GM19468 (cell line): ENCODE data around the gene OLFM1.
"Not testable (repeated sequence)": the region's sequence is repeated elsewhere in the genome, so short reads cannot be mapped to it uniquely, and the experiment has no call there.

Experiments
- ATAC-seq: cut with Tn5 transposase; IDR thresholded peaks from one replicate; pipeline ENCODE4 v1.9.1; 2021; ENCODE audit warnings: mild to moderate bottlenecking, moderate library complexity, moderate number of reproducible peaks; ENCODE audit not compliant: unreplicated experiment; ENCODE audit errors: extremely low read depth

The OLFM1 gene

GRCh38 chr9:135103931-135104639 is 16.6 kb downstream of the OLFM1 start:
- ATAC-seq = no peak

DNA sequence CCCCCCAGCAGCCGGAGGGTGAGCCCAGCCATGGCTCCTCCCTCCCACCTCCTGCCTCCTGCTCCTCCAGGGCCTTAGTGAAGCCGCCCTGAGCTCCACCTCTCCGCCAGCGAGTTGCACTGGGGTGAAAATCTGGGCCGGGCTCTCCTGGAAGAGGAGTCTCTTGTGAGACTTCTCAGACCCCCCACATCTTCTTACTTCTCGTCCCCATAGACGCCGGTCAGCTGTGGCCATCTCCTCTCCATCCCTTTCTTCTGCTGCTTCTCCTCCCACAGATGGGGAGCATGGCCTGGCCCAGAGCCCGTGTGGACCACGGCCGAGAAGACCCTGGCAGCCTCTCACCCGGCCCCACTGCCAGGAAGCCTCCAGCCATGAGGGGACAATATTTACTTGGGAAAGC is 17.3 kb downstream of the OLFM1 start:
- ATAC-seq = no peak

- ATAC-seq = no peak
Measured at GRCh38 chr9:135105211-135105745, 17.8 kb downstream of the OLFM1 start.

DNA sequence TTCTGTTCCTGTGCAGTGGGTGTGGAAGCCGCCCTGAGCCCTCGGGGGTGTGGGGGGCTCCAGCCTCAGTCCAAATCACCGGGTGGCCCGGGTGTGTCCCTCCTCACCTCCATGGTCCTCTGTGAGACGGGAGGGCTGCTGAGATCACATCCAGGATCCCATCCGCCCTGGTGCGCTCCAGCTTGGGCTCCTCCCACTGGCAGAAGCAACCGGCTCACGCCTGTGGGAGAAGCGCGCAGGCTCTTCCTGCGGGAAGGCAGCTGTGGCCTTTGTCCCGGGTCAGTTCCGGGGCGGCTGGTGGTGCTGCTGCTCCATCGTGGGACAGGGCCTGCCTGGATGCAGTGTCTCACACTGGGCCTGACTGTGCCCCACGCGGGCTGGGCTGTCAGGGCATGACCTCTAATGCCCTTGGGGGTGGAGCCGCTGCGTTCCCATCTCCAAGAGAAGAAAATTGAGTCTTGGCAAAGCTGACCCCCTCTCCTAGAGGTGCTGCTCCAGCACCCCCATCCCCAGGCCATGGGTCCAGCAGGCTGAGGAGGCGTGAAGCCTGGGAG is 18.5 kb downstream of the OLFM1 start:
- no peak for ATAC-seq

- no peak for ATAC-seq
Measured at GRCh38 chr9:135106551-135107270, 19.2 kb downstream of the OLFM1 start.

- no peak for ATAC-seq
Measured at GRCh38 chr9:135107581-135108235, 20.2 kb downstream of the OLFM1 start.

- no peak for ATAC-seq
Measured at GRCh38 chr9:135108831-135109510, 21.5 kb downstream of the OLFM1 start.

DNA sequence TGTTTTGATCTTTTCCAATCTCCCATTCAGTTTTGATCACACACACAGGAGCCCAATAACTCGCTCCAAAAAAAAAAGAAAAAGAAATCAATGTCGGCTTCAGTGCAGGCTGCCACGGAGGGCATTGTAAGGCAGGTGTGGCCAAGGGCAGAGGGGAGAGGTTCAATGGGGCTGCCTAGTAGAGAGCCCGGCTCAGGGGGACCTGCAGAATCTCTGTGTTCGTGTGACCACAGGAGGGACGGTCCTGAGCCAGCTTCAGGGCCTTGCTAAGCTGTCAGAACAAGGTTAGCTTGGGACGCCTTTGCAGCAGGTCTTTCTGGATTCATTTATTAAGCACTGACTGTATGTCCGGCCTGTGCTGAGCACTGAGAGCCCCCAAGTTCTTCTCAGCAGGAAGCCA is 22.2 kb downstream of the OLFM1 start:
- no peak for ATAC-seq

GRCh38 chr9:135110416-135110815 is 22.9 kb downstream of the OLFM1 start:
- ATAC-seq = no peak

- not testable (repeated sequence) for ATAC-seq
Measured at GRCh38 chr9:135111600-135111999, 24.1 kb downstream of the OLFM1 start.

DNA sequence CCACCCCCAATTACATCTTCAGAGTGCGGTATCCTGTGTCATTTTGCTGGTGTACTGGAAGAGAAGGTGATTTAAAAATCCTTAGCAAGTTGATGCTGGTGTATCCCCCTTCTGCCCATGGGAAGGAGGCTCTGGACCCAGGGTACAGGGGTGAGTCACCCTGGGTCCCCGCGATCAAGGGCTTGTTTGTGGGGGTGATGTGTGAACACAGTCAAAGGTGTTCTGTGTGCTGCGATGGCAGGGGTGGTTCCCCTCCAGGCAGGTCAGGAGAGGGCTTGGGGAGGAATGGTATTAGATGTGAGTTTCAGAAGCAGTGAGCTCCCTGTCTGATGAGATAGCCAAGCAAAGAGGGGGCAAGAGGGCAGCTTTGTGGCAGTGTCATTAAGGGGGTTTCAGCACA is 28.9 kb downstream of the OLFM1 start:
- no peak for ATAC-seq

GRCh38 chr9:135116881-135117280 is 29.4 kb downstream of the OLFM1 start:
- no peak for ATAC-seq

DNA sequence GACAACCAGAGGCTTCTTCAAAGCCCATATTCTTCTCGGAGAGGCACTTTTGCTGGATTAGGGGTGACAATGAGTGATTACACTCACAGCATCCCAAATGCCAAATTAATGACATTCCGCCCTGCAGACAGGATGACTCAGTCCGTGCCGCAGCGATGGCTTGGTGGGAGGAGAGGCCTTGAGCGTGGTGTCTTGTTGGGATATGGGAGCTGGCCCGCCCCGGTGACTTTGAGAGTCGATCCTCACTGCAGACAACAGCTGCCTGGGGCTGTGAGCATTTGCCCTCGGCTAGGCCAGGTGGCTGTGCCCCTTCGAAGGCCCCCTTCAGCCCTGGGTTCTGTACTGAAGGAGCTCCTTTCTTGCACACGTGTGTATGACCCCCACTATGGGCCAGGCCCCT is 29.8 kb downstream of the OLFM1 start:
- no peak for ATAC-seq

DNA sequence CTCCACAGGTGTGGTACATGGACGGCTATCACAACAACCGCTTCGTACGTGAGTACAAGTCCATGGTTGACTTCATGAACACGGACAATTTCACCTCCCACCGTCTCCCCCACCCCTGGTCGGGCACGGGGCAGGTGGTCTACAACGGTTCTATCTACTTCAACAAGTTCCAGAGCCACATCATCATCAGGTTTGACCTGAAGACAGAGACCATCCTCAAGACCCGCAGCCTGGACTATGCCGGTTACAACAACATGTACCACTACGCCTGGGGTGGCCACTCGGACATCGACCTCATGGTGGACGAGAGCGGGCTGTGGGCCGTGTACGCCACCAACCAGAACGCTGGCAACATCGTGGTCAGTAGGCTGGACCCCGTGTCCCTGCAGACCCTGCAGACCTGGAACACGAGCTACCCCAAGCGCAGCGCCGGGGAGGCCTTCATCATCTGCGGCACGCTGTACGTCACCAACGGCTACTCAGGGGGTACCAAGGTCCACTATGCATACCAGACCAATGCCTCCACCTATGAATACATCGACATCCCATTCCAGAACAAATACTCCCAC is 32.1 kb downstream of the OLFM1 start:
- no peak for ATAC-seq

GRCh38 chr9:135120249-135120648 is 32.8 kb downstream of the OLFM1 start:
- no peak for ATAC-seq

- ATAC-seq = no peak
Measured at GRCh38 chr9:135122316-135122715, 34.8 kb downstream of the OLFM1 start.

- ATAC-seq = no peak
Measured at GRCh38 chr9:135123126-135123772, 35.8 kb downstream of the OLFM1 start.

GRCh38 chr9:135123773-135124134 is 36.3 kb downstream of the OLFM1 start:
- ATAC-seq = no peak

GRCh38 chr9:135126451-135127187 is 39.2 kb downstream of the OLFM1 start:
- ATAC-seq = no peak
